RCC 7860 (cell line): ENCODE results near the gene PREX1.
A peak's percentile ranks its signal among the peaks of the same experiment; 100 is the strongest.
"Not testable (repeated sequence)": the region's sequence is repeated elsewhere in the genome, so short reads cannot be mapped to it uniquely, and the experiment has no call there.

Experiments used
- DNase-seq: peaks from one replicate; pipeline ENCODE4 v3.0.0-alpha.2; 2015; ENCODE audit warnings: low spot score
- FAIRE-seq: peaks from 2 replicates; lab custom pipeline; 2012; peaks lifted over from hg19 to GRCh38; lab: Jason Lieb, UNC

PREX1 gene

GRCh38 chr20:48846516-48847492 lies 19.0 kb upstream of the PREX1 start:
- DNase-seq (no peak), FAIRE-seq (no peak)

GRCh38 chr20:48845721-48846306 lies 18.0 kb upstream of the PREX1 start:
- FAIRE-seq (no peak), DNase-seq (no peak)

GRCh38 chr20:48844996-48845395 lies 17.2 kb upstream of the PREX1 start:
- no peak for DNase-seq
- FAIRE-seq, result no peak

GRCh38 chr20:48843896-48844295 lies 16.1 kb upstream of the PREX1 start:
- not testable (repeated sequence) for DNase-seq, FAIRE-seq

GRCh38 chr20:48843057-48843806 lies 15.4 kb upstream of the PREX1 start:
- no peak for FAIRE-seq
- no peak for DNase-seq

- peak; percentile 88 for DNase-seq
Measured at GRCh38 chr20:48841875-48842529, 14.2 kb upstream of the PREX1 start.

GRCh38 chr20:48841196-48841874 lies 13.5 kb upstream of the PREX1 start:
- DNase-seq, result no peak
- no peak for FAIRE-seq

More at GRCh38 chr20:48841875-48842529, 14.2 kb upstream of the PREX1 start:
- peak; percentile 91 for FAIRE-seq

- no peak for FAIRE-seq
- DNase-seq, result no peak
Measured at GRCh38 chr20:48839154-48839917, 11.5 kb upstream of the PREX1 start.

GRCh38 chr20:48837014-48837413 lies 9.2 kb upstream of the PREX1 start:
- FAIRE-seq (no peak), DNase-seq (no peak)

GRCh38 chr20:48835390-48835789 lies 7.6 kb upstream of the PREX1 start:
- DNase-seq, result no peak
- FAIRE-seq, result no peak

- DNase-seq (no peak), FAIRE-seq (no peak)
Measured at GRCh38 chr20:48834278-48834677, 6.5 kb upstream of the PREX1 start.

- FAIRE-seq (no peak), DNase-seq (no peak)
Measured at GRCh38 chr20:48832405-48832730, 4.6 kb upstream of the PREX1 start.

GRCh38 chr20:48831718-48832404 lies 4.1 kb upstream of the PREX1 start:
- DNase-seq (peak; percentile 71), FAIRE-seq (peak; percentile 72)

GRCh38 chr20:48830826-48831318 lies 3.1 kb upstream of the PREX1 start:
- DNase-seq, result no peak
- FAIRE-seq, result no peak

- no peak for DNase-seq
- no peak for FAIRE-seq
Measured at GRCh38 chr20:48829940-48830339, 2.1 kb upstream of the PREX1 start.

GRCh38 chr20:48828734-48829460 lies 1.1 kb upstream of the PREX1 start:
- DNase-seq, result no peak
- no peak for FAIRE-seq

- FAIRE-seq, result no peak
- DNase-seq, result no peak
Measured at GRCh38 chr20:48826883-48827771, 672 bp downstream of the PREX1 start.
